ENCODE results near the gene CCDC192.
"Not testable (repeated sequence)": the region's sequence is repeated elsewhere in the genome, so short reads cannot be mapped to it uniquely, and the experiment has no call there.

The CCDC192 gene

DNA sequence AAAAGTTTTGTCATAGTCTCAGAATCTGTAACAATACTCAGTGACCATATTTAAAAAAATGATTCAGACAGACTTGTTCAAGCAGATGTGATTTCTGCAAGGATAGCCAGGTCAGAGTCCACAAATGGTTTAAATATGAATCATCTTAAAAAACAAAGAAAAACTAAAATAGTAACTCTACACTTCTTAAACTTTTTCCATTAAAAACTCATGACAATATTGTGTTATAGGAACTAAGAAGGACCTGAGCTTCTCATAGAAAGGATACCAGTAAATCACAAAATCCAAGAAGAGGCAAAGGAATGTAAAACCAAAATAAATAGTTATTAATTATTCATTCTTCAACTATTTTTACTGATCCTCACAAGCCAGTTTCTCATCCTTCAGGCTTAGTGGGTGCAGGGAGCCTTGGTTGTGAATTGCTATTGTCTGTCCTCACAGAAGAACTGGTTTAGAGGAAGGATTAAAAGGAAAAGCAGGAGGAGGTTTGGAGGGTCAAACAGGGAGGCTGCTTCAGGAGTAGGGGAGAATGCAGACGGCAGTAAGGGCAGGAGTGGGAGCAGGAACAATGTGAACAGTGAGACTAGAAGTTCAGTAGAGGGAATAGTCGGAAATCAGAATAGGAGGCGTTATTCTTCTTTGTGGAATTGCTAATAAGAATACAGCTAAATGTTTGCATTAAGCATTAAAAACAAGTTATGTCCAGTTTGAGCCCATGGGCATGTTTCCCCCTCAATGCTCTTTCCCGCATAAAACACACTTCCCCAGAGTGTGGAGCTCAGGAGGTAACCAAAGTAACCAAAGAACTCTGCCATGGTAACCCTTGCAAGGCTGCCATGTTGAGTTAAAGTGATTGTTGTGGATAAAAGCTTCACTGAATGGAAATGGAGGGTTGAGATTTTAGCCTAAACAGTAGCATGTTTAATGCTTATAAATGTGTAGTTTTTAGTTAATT is 110.7 kb downstream of the CCDC192 start:
- DNase-seq = no peak

DNA sequence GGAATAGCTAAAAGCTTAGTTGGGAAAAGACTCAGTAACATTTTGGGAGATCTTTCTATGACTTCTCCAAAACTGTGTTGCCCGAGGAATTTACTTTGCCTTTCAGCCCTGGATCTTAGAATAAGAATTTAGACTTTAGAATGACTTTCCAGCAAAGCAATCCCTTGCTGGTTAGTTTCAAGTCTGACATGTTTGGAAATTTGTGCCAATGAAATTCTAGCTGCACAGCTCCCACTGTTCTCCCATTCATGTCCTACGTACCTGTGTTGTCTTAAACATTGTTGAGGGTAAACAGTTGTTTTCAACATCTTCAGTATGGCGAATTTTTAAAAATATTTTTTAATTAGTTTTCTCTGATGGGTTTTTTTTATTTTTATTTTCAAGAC is 111.4 kb downstream of the CCDC192 start:
- no peak for DNase-seq

- no peak for DNase-seq
Measured at GRCh38 chr5:127820910-127821553, 117.8 kb downstream of the CCDC192 start.

- no peak for DNase-seq
Measured at GRCh38 chr5:127821896-127822295, 118.7 kb downstream of the CCDC192 start.

DNA sequence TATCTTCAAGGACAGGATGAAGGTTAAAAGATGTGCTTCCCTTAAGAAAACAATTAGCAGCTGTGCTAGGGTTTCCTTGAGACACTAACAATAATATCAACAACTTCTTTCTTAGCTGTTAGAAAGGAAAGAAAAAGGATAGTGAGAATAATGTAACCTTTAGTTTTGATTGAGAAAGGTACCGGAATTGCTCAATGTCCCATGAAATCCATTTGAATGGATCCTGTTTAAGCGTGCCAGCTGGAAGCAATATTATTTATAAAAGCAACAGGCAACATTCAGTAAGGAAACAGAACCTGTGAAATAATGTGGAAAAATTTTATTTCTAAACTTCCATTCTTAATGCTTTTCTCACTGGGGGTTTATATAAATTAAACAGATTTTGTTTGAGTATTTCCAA is 120.9 kb downstream of the CCDC192 start:
- no peak for DNase-seq

- no peak for DNase-seq
Measured at GRCh38 chr5:127826011-127826410, 122.8 kb downstream of the CCDC192 start.

DNA sequence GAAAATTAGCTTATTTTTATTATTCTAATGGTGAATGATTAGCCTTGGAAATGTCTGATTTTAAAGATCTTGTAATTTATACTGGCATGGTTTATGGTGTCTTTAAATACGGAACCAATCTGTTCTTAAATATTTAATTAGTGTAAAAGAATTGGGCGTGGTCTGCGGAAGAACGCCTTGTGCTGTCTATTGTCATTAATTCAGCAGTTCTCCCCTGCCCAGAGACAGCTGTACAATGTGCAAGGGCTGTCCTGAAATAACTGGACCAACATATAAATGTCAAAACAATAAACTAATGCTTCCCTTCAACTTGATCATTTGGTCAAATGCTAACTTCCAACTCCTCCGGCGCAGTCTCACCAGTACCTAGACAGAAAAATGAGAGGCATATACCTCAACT is 124.3 kb downstream of the CCDC192 start:
- no peak for DNase-seq

GRCh38 chr5:127830157-127830556 is 127.0 kb downstream of the CCDC192 start:
- no peak for DNase-seq

DNA sequence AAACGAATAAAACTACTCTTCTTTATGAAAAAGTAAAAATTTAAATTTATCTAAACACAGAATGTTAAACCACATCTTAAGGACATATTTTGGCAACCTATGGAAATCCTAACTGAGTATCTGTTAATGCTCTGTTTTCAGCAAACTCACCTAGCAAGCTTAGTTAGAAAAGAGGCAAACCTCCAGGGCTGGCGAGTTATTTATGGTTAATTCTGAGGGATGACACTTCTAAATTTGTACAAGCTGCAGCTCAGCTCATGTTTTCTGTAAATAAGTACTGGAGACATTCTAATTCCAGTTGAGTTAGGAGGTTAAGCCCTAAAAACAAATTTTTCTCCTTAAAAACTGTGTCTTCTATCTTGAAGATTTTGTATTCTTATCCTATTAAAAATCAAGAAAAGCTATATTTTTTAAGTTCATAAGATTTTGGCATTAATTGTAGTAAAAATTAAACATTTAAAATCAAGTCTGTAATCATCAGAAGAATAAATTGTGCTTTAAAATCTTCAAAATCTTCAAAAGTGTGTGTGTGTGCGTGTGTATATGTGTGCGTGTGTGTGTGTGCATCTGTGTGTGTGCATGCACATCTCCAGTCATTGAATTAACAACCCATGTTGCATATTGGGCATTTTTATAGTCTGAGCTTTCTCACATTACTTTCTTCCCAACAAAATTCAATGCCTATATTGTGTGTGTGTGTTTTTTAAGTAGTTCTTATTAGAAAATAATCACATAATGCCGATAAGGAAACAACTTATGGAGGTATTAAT is 127.8 kb downstream of the CCDC192 start:
- DNase-seq = no peak

DNA sequence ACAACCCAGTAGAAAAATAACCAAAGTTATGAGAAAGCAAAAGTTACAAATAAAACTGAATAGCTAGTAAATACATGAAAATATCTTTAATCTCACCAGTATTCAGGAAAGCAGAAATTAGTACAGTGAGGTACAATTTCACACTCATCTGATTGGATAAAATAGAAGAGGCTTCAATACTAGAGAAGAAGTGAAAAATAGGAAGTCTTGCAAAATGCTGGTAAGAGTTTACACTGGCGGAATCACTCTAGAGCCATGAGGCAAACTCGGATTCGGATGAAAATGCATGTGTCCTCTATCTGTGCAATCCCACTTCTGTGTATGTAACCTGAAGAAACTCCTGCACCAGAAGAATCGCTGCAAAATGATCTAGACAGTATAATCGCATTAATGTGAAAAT is 128.9 kb downstream of the CCDC192 start:
- DNase-seq = no peak

DNA sequence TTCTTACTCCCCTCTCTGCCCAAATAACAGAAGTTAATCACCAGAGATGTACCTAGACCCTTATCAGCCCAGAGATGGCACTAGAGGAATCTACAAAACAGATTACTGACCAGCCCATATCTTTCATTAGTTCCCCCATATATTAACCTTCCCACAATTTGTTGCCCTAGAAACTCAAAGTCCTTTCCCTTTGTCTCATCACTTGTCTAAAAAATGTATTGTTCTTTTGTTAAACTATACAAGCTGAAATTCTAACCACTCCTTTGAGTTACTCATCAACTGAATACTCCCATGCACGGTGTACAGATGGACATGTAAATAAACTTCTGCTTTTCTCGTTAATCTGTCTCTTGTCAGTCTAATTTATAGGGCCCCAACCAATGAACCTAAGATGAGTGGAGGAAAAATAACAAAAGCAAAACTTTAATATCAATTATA is 130.9 kb downstream of the CCDC192 start:
- no peak for DNase-seq

DNA sequence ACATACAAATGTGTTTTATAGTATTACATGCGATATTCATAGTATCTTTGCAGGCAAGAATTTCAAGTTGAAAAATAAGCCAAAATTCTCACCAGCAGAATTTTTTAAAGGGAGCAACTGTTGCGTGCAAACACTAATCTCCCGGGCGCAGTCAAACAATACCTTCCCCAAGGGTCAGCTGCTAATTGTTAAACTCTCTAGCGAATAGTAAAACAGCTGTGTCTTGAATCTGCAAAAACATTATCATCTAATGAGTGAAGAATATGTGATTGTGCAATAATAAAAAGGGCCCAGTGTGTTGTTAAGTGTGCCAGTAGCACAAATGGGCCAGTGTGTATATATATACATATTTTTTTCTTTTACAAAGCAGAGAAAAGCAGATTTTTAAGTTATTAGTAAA is 131.4 kb downstream of the CCDC192 start:
- DNase-seq = no peak

DNA sequence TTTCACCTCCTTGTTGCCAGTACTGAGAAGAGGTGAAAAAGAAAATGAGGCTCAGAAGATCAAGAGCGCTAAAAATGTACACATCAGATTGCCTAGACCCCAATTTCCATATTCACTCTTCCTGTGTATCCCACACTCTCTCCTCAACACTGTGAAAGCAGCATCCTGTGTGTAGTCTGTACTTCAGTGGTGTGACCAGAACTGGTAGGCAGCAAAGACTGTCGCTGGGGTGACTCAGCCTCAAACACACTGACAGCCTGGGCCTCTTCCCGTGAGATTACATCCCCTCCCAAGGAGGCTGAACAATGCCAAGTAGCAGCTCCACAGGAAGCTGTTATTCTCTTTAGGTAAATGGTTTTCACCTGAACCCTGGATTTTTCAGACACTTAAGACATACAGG is 135.5 kb downstream of the CCDC192 start:
- DNase-seq = peak; percentile 58 to 63 (median 63)

DNA sequence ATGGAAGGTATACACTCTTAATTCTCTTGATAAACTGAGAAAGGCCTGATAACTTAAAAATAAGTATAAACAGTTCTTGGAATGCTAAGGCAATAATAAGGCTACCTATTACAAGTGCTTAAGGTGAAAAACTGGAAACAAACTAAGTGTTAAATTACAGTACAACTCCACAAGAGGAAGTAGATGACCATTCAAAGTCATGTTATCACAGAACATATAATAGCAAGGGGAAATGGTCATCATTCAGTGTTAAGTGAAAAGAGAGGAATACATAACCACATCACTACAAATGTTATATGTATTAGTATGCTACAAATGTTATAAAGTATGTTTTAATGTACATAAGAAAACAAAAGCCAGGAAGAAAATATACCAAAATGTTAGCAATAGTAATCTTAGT is 135.9 kb downstream of the CCDC192 start:
- DNase-seq = peak; percentile 7 to 49 (median 40)

DNA sequence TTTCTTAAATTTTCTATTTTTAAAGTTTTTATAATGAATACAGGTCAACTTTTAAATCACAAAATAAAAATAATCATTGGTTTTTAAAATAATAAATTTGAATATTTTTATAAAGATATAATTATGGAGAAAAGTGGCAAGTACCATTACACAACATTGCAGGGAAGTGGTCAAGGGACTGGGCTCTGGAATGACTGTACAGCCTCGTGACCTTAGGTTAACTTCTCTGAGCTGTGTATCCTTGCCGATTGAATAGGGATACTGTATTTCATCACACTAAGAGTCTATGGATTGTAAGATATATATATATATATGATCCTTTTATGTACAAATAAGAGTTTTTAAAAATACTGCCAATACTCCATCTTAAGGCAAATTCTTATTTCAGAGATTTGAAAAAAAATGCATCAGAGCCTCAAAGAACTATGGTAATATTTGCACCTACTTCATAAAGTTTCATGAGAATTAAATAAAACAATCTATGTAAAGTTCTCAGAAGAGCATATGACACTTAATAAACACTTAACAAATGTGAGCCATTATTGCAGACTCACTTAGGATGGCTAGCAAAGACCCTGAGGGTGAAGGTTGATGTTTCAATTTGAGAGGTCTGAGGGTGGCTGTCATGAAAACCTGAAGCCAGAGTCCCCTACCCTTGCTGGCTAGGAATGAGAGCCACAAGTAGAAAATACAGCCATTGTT is 136.5 kb downstream of the CCDC192 start:
- peak; percentile 65 to 82 (median 79) for DNase-seq

- DNase-seq = peak; percentile 4 to 41 (median 33)
Measured at GRCh38 chr5:127840198-127840524, 137.0 kb downstream of the CCDC192 start.

- no peak for DNase-seq
Measured at GRCh38 chr5:127840809-127841208, 137.6 kb downstream of the CCDC192 start.

GRCh38 chr5:127844581-127845021 is 141.4 kb downstream of the CCDC192 start:
- DNase-seq = no peak

- DNase-seq = no peak
Measured at GRCh38 chr5:127846884-127847283, 143.7 kb downstream of the CCDC192 start.

GRCh38 chr5:127847641-127848040 is 144.4 kb downstream of the CCDC192 start:
- not testable (repeated sequence) for DNase-seq

DNA sequence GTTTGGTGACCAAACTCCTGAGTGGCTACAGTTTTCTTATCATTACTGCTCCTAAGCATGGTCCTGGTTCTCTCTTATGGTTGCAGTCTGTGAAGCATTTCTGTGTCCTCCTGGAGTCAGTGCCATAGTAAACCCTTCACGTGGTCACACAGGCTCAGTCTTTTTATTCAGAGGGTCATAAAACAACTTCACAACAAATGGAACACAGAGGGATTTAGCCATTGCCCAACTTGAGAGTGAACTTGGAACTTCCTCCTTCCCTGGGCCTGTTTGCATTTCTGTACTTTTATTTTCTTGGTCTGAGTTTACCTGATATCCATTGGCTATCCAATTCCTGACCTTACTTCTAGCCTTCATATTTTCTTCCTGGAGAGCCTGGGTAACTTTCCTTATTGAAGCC is 144.9 kb downstream of the CCDC192 start:
- DNase-seq = no peak

- no peak for DNase-seq
Measured at GRCh38 chr5:127849408-127849807, 146.2 kb downstream of the CCDC192 start.

DNA sequence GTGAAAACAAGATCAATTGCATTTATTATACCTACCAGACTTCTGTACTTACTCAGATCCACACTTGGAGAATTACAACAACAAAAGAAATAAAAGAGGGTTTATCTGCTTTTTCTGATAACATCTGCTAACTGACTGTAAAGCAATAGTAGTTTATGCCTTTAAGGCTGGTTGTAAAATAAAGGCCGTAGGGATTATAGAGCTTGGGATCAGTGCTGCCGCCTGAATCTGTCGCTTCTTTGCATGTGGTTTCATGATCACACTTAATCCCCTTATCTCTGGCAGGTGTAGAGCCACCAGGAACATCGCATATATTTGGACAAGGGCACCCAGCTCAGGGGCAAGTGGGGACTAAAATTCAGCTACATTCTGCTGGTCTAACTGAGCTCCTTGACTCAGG is 146.7 kb downstream of the CCDC192 start:
- no peak for DNase-seq

Measured in suppressor macrophage treated with lipopolysaccharide for 1 hour (primary cell).